ENCODE results near the gene VPS26B.

DNA sequence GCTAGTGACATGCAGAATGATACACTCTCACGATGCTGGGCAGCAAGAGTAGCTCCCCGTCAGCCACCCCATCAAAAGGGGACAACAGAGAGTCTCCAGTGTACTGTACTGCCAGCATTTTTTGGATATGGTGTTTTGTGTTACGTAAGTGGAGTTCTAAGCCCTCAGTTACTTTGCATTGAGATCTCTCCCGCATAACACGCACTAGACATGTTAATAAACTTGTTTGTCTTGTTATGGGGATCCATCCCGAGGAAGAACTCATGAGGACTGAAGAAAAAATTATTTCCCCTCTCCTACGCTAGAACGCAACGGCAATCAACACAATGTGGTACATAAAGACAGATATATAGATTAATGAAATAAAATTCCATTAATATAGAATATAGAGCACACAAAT lies 24.9 kb upstream of the VPS26B start:
- TF ChIP-seq POLR2A (IDR thresholded peaks at IDR 0.05; ENCODE audit: low read depth, low read length) (no peak), TAF1 (IDR thresholded peaks at IDR 0.05; ENCODE audit: borderline replicate concordance, low read depth, low read length) (no peak)
